Mucosa of descending colon (tissue), 3 donors: ENCODE measurements around the gene HPS3. TPM values are rescaled to one million over a fixed set of nuclear protein-coding genes. Genes with fewer than 3 reads are reported as not detected.

ENCODE experiments used
- total RNA-seq, 3 donors: library from RNA; stranded (reverse); fragmentation: NEBNext Ultra II Directional in 2 of 3; extraction: Animal tissue kit (Norgen Biotek cat#: 25700) in 2 of 3; gene quantifications; one replicate each; pipeline versions ENCODE4 v1.2.1 to v1.2.4, GENCODE V29; 2021 to 2023
- donor health status: DM: no; HTN: no; CAD: no; lungs with moderate emphysema.
- donor health status: DM: no; HTN: no; CAD: no.
- donor health status: DM: no; HTN: yes; CAD: no.

Gene HPS3
- total RNA-seq, 3 donors from 2014 or later = 14.5 to 24.2 (median 20.2) TPM

Other genes with a start within 250 kb of the HPS3 start
- gene GYG1, start 138.1 kb upstream of the HPS3 start, total RNA-seq = 100 to 1,000 TPM in 1 of 3 donors, 10 to 100 TPM in 2; 16.6 to 132 (median 26.1) TPM
- 10 to 100 TPM in 2 of 3 donors, 1 to 10 TPM in 1; 9.7 to 25.4 (median 12.1) TPM for gene HLTF, start 43.1 kb upstream of the HPS3 start, total RNA-seq
- 10 to 100 TPM in 2 of 3 donors, 1 to 10 TPM in 1; 5.7 to 13.4 (median 11.6) TPM for gene CP, start 92.2 kb downstream of the HPS3 start, total RNA-seq
- 1 to 10 TPM; 1.9 to 2.4 (median 2.2) TPM for gene TM4SF18, start 204.0 kb downstream of the HPS3 start, total RNA-seq
- 10 to 100 TPM; 22.7 to 87.8 (median 24.9) TPM for gene TM4SF1, start 248.0 kb downstream of the HPS3 start, total RNA-seq